ENCODE data around the gene CACNA1C. TPM values are rescaled to one million over a fixed set of nuclear protein-coding genes. Genes with fewer than 3 reads are reported as not detected.
A peak's percentile ranks its signal among the peaks of the same experiment; 100 is the strongest.

Gene CACNA1C
- total RNA-seq, 3 donors from 2014 or later, result 2.6 to 11.8 (median 9.5) TPM

DNA sequence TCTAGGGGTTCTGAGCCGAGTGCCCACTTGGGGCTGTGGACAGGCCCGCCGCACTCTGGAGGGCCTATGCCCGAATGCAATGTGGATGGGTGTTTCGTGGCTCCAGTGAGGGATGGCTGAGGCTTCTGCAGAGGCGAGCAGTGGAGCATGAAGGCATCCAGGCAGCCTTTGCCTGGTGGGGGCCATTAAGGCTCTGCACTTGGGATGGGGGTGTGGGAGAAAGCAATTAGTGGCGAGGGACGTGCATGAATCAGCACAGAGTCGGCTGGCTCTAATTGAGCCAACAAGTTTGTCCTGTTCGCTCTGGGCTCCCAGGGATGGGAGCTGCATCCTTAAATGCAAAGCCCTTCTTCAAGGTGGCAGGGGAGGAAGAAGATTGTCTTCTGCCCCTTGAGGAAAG is 395.1 kb downstream of the CACNA1C start:
- intact Hi-C loops (cut with DNase I; ENCODE audit: low total_unique reads), result loop anchor here (5.0 kb wide), 1 partner anchor 1966 kb away; no protein-coding TSS in a partner anchor
- TF ChIP-seq CTCF (IDR thresholded peaks at IDR 0.05) (no peak), POLR2AphosphoS5 (IDR thresholded peaks at IDR 0.05) (no peak), POLR2A (IDR thresholded peaks at IDR 0.05) (no peak)
- no peaks in the 10 kb centered on the region for H3K27me3 ChIP-seq

DNA sequence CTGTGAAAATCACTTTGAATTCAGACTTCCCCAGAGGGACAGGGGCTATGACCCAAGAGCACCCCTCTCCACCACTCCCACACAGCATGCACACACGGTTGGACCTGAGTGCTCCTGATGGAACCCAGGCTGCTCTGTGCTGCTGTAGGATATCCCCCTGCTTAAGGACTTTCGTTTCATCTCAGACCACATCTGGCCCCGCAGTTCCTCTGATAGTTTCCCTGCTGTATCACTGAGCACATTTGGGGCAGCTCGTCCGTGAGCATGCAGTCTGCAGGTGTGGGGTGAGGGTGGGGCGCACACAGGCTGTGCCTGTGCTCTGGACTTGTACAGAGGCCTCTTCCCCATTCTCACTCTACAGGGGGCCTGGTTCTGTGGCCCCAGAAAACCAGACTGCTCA is 396.8 kb downstream of the CACNA1C start:
- DNase-seq (ENCODE audit: low spot score in 2 of 2), result no peak
- Histone ChIP-seq H3K36me3 (no peaks in the 10 kb centered on the region), H3K27me3 (no peaks in the 10 kb centered on the region), H3K4me3 (no peak overlapping the region), H3K4me1 (no peaks in the 10 kb centered on the region), H3K27ac (no peak overlapping the region), H3K9me3 (no peaks in the 10 kb centered on the region)
- TF ChIP-seq CTCF (IDR thresholded peaks at IDR 0.05) (no peak), POLR2A (IDR thresholded peaks at IDR 0.05) (no peak), POLR2AphosphoS5 (IDR thresholded peaks at IDR 0.05) (no peak)
- intact Hi-C loops (cut with DNase I; ENCODE audit: low total_unique reads), result loop anchor here (5.0 kb wide), 1 partner anchor 1967 kb away; no protein-coding TSS in a partner anchor

More for the DNA sequence above, 395.1 kb downstream of the CACNA1C start:
- Histone ChIP-seq H3K36me3 (no peaks in the 10 kb centered on the region), H3K9me3 (no peaks in the 10 kb centered on the region), H3K4me1 (no peaks in the 10 kb centered on the region), H3K4me3 (no peak overlapping the region), H3K27ac (no peak overlapping the region)
- no peak for DNase-seq (ENCODE audit: low spot score in 2 of 2)

DNA sequence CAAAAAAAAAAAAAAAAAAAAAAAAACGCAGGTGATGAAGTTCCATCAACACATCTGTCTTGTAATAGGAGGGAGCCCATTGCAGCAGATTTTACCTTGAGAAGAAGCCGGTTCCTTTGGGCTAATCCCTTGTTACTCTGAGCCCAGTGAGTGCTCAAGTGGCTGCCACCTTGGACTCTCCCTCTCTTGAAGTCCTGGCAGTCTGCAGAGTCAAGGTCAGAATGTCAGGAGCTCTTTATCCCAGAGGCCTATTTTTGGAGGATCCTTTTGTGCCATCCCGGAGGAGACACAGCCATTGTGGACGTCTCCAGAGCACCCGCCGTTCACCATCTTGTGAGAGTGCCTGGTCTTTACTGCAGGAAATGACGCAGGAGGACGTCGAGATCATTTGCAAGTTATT is 397.8 kb downstream of the CACNA1C start:
- Histone ChIP-seq H3K4me1 (no peaks in the 10 kb centered on the region), H3K27ac (no peak overlapping the region), H3K4me3 (no peak overlapping the region), H3K9me3 (no peaks in the 10 kb centered on the region), H3K27me3 (no peaks in the 10 kb centered on the region), H3K36me3 (no peaks in the 10 kb centered on the region)
- intact Hi-C loops (cut with DNase I; ENCODE audit: low total_unique reads), result no loop called here
- no peak for TF ChIP-seq POLR2A (IDR thresholded peaks at IDR 0.05)
- no peak for TF ChIP-seq POLR2AphosphoS5 (IDR thresholded peaks at IDR 0.05)
- no peak for TF ChIP-seq CTCF (IDR thresholded peaks at IDR 0.05)
- DNase-seq (ENCODE audit: low spot score in 2 of 2), result no peak

DNA sequence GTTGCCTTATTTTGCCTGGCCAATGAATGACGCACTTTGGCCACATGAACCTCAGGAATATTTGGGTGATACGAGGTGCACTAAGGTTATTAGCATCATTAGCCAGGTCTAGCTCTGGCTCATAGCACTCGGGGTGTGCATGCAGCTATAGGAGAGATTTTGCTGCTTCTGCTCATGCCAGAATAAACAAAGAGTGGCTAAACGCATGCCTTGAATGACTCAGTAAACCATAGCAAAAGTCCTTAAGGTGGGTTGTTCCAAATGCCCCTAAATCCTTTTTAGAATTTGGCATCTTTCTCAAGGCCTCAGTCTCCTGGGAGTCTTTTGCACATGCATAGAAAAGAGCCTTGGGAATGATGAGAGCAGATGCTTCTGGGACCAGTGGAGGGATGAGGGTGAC is 398.2 kb downstream of the CACNA1C start:
- no peak for DNase-seq (ENCODE audit: low spot score in 2 of 2)
- no peak for TF ChIP-seq POLR2AphosphoS5 (IDR thresholded peaks at IDR 0.05)
- TF ChIP-seq POLR2A (IDR thresholded peaks at IDR 0.05), result no peak
- TF ChIP-seq CTCF (IDR thresholded peaks at IDR 0.05), result no peak
- Histone ChIP-seq H3K27me3 (no peaks in the 10 kb centered on the region), H3K36me3 (no peaks in the 10 kb centered on the region), H3K9me3 (no peaks in the 10 kb centered on the region), H3K4me3 (no peak overlapping the region), H3K27ac (no peak overlapping the region), H3K4me1 (no peaks in the 10 kb centered on the region)
- intact Hi-C loops (cut with DNase I; ENCODE audit: low total_unique reads), result no loop called here

DNA sequence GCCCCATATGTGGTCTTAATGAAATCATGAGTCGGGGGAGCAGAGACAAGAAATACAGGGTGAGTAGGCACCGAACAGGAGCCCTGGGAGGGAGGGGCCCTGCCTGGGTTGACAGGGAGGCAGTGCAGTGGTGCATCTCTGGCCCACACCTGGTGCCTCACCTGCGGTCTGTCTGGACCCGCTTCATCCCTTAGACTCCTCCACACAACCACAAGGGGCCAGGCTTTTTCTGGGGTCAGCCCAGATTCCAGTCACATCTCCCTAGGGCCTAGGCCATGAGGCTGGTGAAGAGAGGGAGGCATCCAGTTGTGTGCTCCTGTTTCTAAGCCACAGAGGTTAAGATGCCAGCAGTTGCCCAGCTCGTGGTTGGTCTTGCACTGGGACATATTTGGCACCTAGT is 398.7 kb downstream of the CACNA1C start:
- Histone ChIP-seq H3K4me1 (no peaks in the 10 kb centered on the region), H3K9me3 (no peaks in the 10 kb centered on the region), H3K27me3 (no peaks in the 10 kb centered on the region), H3K36me3 (no peaks in the 10 kb centered on the region), H3K27ac (peak overlapping the region in 1 of 2 donors; percentile 19), H3K4me3 (no peak overlapping the region)
- intact Hi-C loops (cut with DNase I; ENCODE audit: low total_unique reads), result no loop called here
- TF ChIP-seq POLR2A (IDR thresholded peaks at IDR 0.05) (no peak), CTCF (IDR thresholded peaks at IDR 0.05) (no peak), POLR2AphosphoS5 (IDR thresholded peaks at IDR 0.05) (no peak)
- no peak for DNase-seq (ENCODE audit: low spot score in 2 of 2)
